ENCODE results near the gene RPL29.

- TF ChIP-seq CTCF (IDR thresholded peaks at IDR 0.05) (peak; percentile 16 to 53 (median 25)), POLR2A (IDR thresholded peaks at IDR 0.05) (no peak)
Observed at GRCh38 chr3:51982352-51982837, 13.3 kb downstream of the RPL29 start.

Data from esophagus squamous epithelium (tissue), 4 donors.